Ascending aorta (tissue), 2 donors: ENCODE data around the gene STK32B. TPM values are rescaled to one million over a fixed set of nuclear protein-coding genes. Genes with fewer than 3 reads are reported as not detected.

ENCODE experiments used
- DNase-seq, 2 donors: peaks; one replicate each; pipeline ENCODE4 v3.0.0-alpha.2; 2019; ENCODE audit warnings: low spot score in 2 of 2
- H3K27ac ChIP-seq, 2 donors: fragments of 200-600 bp; sonication (generic); one replicate each; pipeline ENCODE4 v1.5.1; 2016 to 2017; ENCODE audit warnings: mild to moderate bottlenecking in 1 of 2
- H3K27me3 ChIP-seq: fragments of 200-600 bp; sonication (generic); one replicate; pipeline ENCODE4 v1.5.1; 2017
- H3K36me3 ChIP-seq, 2 donors: fragments of 200-600 bp; sonication (generic); one replicate each; pipeline ENCODE4 v1.5.1; 2016
- H3K4me1 ChIP-seq, 2 donors: fragments of 200-600 bp; sonication (generic); one replicate each; pipeline ENCODE4 v1.5.1; 2016 to 2017; ENCODE audit warnings: mild to moderate bottlenecking in 1 of 2
- H3K4me3 ChIP-seq, 2 donors: fragments of 200-600 bp; sonication (generic); one replicate each; pipeline ENCODE4 v1.5.1; 2016 to 2017; ENCODE audit warnings: mild to moderate bottlenecking in 1 of 2
- H3K9me3 ChIP-seq, 2 donors: fragments of 200-600 bp; sonication (generic); one replicate each; pipeline ENCODE4 v1.5.1; 2016
- intact Hi-C: fragments of 100-400 bp; cut with DNase I; formaldehyde crosslinking; loops from one replicate; pipeline ENCODE4 v1.15.1; 2023
- total RNA-seq: library from RNA; depleted of rRNA; stranded (reverse); fragments of >200 nt; gene quantifications from one replicate; pipeline ENCODE4 v1.1.0, GENCODE V29; 2016
- TF ChIP-seq, protein P1 (sequence below), 3 experiments: fragments of 200-600 bp in 2 of 3; fragments of 450-650 bp in 1 of 3; sonication (generic) in 2 of 3; IDR thresholded peaks; one replicate each; pipeline ENCODE4 v1.5.1; 2016 to 2019; ENCODE audit warnings: antibody characterized with exemption in 3 of 3, mild to moderate bottlenecking in 1 of 3, moderate library complexity in 1 of 3

Gene STK32B
- total RNA-seq, 1 donor from 2014 or later: 2.3 TPM

DNA sequence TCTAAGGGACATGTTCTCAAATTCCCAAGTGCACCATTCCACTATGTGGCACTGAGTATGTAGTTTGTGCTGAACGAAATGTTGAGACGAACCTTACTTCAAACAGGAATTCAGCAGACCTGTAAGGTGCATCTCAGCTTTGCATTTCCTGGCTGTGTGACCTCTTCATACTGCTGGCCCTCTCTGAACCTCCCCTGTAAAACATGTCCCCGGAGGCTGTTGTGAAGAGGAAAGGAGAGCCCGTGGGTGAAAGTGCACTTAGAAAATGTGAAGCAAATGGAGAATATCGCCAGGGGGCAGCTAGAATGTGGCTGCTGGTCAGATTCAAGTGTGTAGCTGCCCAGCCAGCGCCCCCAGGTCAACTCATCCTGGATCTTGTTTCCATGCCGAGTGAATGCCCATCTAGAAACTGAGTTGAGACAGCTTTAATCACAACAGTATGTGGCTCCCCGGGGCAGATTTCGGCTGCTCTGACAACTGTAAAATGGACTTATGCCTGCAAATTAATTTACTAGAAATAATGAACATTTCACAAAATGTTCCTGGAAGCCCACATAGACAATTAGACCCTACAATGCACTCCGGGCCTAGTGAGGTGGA, 393.7 kb downstream of the STK32B start:
- TF ChIP-seq, protein P1, sequence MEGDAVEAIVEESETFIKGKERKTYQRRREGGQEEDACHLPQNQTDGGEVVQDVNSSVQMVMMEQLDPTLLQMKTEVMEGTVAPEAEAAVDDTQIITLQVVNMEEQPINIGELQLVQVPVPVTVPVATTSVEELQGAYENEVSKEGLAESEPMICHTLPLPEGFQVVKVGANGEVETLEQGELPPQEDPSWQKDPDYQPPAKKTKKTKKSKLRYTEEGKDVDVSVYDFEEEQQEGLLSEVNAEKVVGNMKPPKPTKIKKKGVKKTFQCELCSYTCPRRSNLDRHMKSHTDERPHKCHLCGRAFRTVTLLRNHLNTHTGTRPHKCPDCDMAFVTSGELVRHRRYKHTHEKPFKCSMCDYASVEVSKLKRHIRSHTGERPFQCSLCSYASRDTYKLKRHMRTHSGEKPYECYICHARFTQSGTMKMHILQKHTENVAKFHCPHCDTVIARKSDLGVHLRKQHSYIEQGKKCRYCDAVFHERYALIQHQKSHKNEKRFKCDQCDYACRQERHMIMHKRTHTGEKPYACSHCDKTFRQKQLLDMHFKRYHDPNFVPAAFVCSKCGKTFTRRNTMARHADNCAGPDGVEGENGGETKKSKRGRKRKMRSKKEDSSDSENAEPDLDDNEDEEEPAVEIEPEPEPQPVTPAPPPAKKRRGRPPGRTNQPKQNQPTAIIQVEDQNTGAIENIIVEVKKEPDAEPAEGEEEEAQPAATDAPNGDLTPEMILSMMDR (IDR thresholded peaks at IDR 0.05): no peak
- no peaks in the 10 kb centered on the region for H3K9me3 ChIP-seq
- peak in 1 of 2 donors; percentile 19 for DNase-seq
- H3K36me3 ChIP-seq: no peaks in the 10 kb centered on the region
- H3K27ac ChIP-seq: no peak overlapping the region
- intact Hi-C loops: no loop called here
- H3K4me3 ChIP-seq: no peak overlapping the region
- no peaks in the 10 kb centered on the region for H3K4me1 ChIP-seq
- H3K27me3 ChIP-seq: no peaks in the 10 kb centered on the region

DNA sequence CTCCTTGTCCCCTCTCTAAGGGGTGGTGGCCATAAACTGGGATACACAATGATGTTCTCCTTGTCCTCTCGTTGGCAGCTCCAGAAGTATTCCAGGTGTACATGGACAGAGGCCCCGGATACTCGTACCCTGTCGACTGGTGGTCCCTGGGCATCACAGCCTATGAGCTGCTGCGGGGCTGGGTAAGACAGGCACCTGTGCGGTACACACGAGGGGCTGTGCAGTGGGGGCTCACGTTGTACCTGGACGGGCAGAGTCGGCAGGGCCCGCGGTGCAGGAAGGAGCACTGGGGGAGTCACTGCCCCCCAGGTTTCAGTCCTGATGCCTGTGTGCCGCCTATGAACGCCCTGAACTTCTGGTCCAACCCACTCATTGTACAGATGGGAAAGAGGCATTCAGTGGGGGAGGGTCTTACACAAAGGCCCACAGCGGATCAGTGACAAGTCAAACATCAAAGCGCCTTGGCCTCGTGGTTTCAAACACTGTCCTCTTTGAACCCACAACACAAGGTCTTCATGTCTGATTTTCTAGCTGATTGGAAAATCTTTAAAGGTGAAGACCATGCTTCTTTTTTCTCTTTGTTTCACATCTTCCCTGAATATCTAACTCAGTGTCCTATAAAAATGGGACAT, 395.4 kb downstream of the STK32B start:
- Histone ChIP-seq H3K4me1 (no peaks in the 10 kb centered on the region), H3K9me3 (no peaks in the 10 kb centered on the region), H3K27me3 (no peaks in the 10 kb centered on the region), H3K36me3 (no peaks in the 10 kb centered on the region), H3K4me3 (no peak overlapping the region), H3K27ac (no peak overlapping the region)
- TF ChIP-seq, protein P1 (IDR thresholded peaks at IDR 0.05): no peak
- peak in 1 of 2 donors; percentile 48 for DNase-seq
- intact Hi-C loops: no loop called here

DNA sequence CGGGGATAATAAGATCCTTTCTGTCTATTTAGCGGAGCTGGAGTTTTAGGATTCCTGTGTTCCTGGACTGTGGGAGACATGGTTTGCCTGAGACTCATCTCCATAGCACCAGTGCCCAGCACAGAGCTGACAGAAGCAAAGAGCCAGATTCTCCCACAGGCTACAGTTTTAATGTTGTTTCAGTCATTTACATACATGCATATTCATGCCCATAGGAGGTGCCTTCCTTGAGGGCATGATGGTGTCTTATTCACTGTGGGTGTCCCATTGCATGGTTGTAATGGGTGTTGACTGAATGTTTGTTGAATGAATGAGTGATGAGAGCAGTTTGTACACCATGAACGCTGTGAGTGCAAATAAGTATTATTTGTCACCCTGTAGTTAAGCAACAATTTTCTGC, 396.5 kb downstream of the STK32B start:
- H3K27ac ChIP-seq: no peak overlapping the region
- no peak for DNase-seq
- H3K27me3 ChIP-seq: no peaks in the 10 kb centered on the region
- TF ChIP-seq, protein P1 (IDR thresholded peaks at IDR 0.05): no peak
- no peaks in the 10 kb centered on the region for H3K9me3 ChIP-seq
- H3K4me3 ChIP-seq: no peak overlapping the region
- no peaks in the 10 kb centered on the region for H3K36me3 ChIP-seq
- H3K4me1 ChIP-seq: no peaks in the 10 kb centered on the region
- intact Hi-C loops: no loop called here

DNA sequence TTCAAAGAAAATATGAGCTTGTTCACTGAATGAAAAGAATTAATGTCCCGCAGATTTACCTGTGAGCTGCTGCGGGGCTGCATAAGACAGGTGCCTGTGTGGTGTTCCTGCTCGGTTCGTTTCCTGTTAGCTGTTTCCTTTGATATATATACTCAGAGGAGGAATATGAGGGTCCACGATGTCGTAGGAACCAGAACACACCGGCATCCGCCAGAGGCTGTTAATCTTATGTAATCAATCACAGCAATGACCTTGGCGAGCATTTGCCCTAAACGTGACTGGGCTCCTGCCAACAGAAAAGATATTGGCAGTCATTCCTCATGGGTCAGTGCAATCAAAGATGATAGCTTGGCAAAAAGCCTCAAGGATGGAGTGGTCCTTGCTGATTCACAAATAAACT, 396.9 kb downstream of the STK32B start:
- TF ChIP-seq, protein P1 (IDR thresholded peaks at IDR 0.05): no peak
- peak in 1 of 2 donors; percentile 1 for DNase-seq
- intact Hi-C loops: no loop called here
- H3K9me3 ChIP-seq: no peaks in the 10 kb centered on the region
- no peaks in the 10 kb centered on the region for H3K27me3 ChIP-seq
- H3K4me3 ChIP-seq: no peak overlapping the region
- H3K27ac ChIP-seq: no peak overlapping the region
- H3K4me1 ChIP-seq: no peaks in the 10 kb centered on the region
- no peaks in the 10 kb centered on the region for H3K36me3 ChIP-seq

DNA sequence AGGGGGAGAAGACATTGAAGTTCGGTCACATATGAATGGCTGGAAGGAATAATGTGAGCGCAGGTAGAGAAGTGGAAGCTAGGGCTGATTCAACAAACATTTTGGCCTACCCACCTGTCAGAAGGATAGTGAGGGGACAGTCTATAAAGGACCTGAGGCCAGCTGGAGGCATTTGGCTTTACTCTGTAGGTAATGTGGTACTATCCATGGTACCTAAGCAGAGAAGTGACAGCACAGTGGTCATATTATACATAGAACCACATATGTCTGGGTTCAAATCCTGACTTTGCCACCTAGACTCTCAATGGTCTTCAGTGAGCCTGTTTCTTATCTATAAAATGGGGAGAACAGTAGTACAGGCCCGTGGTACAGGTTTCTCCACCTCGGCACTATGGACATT, 400.0 kb downstream of the STK32B start:
- H3K36me3 ChIP-seq: no peaks in the 10 kb centered on the region
- TF ChIP-seq, protein P1 (IDR thresholded peaks at IDR 0.05): no peak
- DNase-seq: peak in 1 of 2 donors; percentile 9
- no peak overlapping the region for H3K4me3 ChIP-seq
- no peaks in the 10 kb centered on the region for H3K27me3 ChIP-seq
- H3K9me3 ChIP-seq: no peaks in the 10 kb centered on the region
- no peak overlapping the region for H3K27ac ChIP-seq
- intact Hi-C loops: no loop called here
- no peaks in the 10 kb centered on the region for H3K4me1 ChIP-seq
